ENCODE data around the gene ALDH5A1.

ALDH5A1 gene

DNA sequence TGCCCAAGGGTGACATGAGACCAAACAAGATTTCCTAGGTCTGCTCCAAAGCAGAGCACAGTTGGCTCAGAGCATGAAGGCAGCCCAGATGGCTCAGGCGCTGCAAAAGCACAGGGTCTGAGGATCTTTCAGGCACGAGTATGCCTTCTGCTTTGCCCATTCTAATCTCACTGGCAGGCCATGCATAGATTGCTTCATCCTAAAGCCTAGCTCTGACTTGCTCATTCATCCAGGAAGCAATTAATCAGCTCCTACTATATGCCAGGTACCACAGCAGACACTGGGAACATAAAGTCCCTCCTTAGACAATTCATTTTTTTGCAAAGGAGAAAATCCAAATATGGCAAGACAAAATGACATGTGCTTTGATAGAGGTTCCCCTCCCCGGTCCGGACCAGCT is 36.6 kb upstream of the ALDH5A1 start:
- no peaks in the 10 kb centered on the region for H3K4me1 ChIP-seq (ENCODE audit: control insufficient read depth in 2 of 2, insufficient read depth in 2 of 2, low read length in 2 of 2)
- no peaks in the 10 kb centered on the region for H3K27me3 ChIP-seq (ENCODE audit: control insufficient read depth in 2 of 2, insufficient read depth in 2 of 2, low read length in 2 of 2)
- no peaks in the 10 kb centered on the region for H3K36me3 ChIP-seq (ENCODE audit: control insufficient read depth in 2 of 2, insufficient read depth in 2 of 2, low read length in 2 of 2)
- H3K4me3 ChIP-seq (ENCODE audit: low read length in 2 of 2), result no peak overlapping the region
- H3K27ac ChIP-seq (ENCODE audit: low read depth in 2 of 2, low read length in 2 of 2), result no peak overlapping the region
- no peaks in the 10 kb centered on the region for H3K9me3 ChIP-seq (ENCODE audit: control insufficient read depth in 2 of 2, low read length in 2 of 2)
- no peak overlapping the region for H3K9ac ChIP-seq (ENCODE audit: low read depth in 1 of 2, low read length in 2 of 2)

DNA sequence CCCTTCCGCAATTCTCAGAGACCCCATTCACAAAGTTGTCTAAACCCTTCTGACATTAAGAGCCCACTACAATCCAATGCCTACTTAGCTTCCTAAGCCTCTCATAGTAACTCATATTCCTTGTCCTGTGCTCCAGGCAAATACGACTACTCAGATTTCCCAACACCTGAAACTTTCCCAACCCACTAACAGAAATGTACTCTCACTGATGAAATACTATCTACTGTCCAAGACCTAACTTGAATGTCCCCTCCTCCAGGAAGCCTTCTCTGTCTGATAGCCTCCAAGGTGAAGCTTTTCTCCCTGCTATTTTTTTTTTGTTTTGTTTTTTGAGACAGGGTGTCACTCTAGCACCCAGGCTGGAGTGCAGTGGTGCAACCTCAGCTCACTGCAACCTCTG is 35.8 kb upstream of the ALDH5A1 start:
- no peak overlapping the region for H3K27ac ChIP-seq (ENCODE audit: low read depth in 2 of 2, low read length in 2 of 2)
- no peaks in the 10 kb centered on the region for H3K36me3 ChIP-seq (ENCODE audit: control insufficient read depth in 2 of 2, insufficient read depth in 2 of 2, low read length in 2 of 2)
- no peaks in the 10 kb centered on the region for H3K4me1 ChIP-seq (ENCODE audit: control insufficient read depth in 2 of 2, insufficient read depth in 2 of 2, low read length in 2 of 2)
- no peaks in the 10 kb centered on the region for H3K9me3 ChIP-seq (ENCODE audit: control insufficient read depth in 2 of 2, low read length in 2 of 2)
- H3K27me3 ChIP-seq (ENCODE audit: control insufficient read depth in 2 of 2, insufficient read depth in 2 of 2, low read length in 2 of 2), result no peaks in the 10 kb centered on the region
- H3K4me3 ChIP-seq (ENCODE audit: low read length in 2 of 2), result no peak overlapping the region
- no peak overlapping the region for H3K9ac ChIP-seq (ENCODE audit: low read depth in 1 of 2, low read length in 2 of 2)

DNA sequence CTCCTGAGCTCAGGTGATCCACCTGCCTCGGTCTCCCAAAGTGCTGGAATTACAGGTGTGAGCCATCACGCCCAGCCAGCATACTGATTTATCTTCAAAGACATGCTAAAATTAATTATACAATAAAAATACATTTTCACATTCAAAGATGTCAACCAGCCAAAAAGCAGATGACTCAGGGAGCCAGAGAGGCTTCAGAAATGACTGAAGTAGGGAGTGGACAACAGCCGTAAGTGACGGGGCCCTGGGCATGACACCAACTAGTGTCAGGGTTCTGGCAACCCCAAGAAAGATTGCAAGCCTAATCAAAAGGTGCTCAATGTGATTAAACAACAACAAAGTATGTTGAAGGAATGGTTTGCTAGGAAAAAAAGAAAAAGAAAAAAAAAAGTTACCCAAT is 33.8 kb upstream of the ALDH5A1 start:
- H3K4me3 ChIP-seq (ENCODE audit: low read length in 2 of 2), result no peak overlapping the region
- no peak overlapping the region for H3K27ac ChIP-seq (ENCODE audit: low read depth in 2 of 2, low read length in 2 of 2)
- no peaks in the 10 kb centered on the region for H3K9me3 ChIP-seq (ENCODE audit: control insufficient read depth in 2 of 2, low read length in 2 of 2)
- H3K36me3 ChIP-seq (ENCODE audit: control insufficient read depth in 2 of 2, insufficient read depth in 2 of 2, low read length in 2 of 2), result no peaks in the 10 kb centered on the region
- H3K27me3 ChIP-seq (ENCODE audit: control insufficient read depth in 2 of 2, insufficient read depth in 2 of 2, low read length in 2 of 2), result no peaks in the 10 kb centered on the region
- H3K4me1 ChIP-seq (ENCODE audit: control insufficient read depth in 2 of 2, insufficient read depth in 2 of 2, low read length in 2 of 2), result no peaks in the 10 kb centered on the region
- H3K9ac ChIP-seq (ENCODE audit: low read depth in 1 of 2, low read length in 2 of 2), result no peak overlapping the region

DNA sequence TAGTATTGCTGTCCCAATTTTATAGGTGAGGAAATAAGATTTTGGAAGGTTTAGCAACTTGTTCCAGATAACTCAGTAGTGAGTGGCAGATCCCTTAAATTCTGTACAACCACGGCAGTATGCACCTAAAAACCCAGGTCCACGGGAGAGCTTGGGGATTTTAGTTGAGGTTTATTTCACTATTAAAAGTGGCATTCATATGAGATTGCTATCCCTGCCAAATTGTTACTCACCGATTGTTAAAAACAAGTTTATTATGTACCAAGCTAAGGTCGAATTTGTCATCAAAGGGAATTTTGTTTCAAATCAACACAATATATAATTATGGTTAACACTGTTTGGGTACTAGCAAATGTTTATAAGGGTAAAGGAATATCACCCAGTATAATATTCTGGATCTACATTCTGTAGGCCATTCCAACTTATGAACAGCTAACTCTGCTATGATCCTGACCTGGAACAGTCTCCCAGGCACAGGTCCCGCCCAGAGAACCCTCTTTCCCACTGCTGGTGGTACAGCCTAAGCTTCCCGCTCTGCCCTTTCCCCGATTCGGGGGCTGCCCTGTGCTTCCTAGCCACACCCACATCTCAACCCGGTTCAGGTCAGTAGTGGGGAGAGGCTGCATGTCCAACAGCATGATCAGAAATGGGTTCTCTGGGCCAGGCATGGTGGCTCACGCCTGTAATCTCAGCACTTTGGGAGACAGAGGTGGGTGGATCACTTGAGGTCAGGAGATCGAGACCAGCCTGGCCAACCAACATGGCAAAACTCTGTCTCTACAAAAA is 30.3 kb upstream of the ALDH5A1 start:
- no peaks in the 10 kb centered on the region for H3K27me3 ChIP-seq (ENCODE audit: control insufficient read depth in 2 of 2, insufficient read depth in 2 of 2, low read length in 2 of 2)
- H3K4me3 ChIP-seq (ENCODE audit: low read length in 2 of 2), result no peak overlapping the region
- H3K9ac ChIP-seq (ENCODE audit: low read depth in 1 of 2, low read length in 2 of 2), result no peak overlapping the region
- H3K4me1 ChIP-seq (ENCODE audit: control insufficient read depth in 2 of 2, insufficient read depth in 2 of 2, low read length in 2 of 2), result no peaks in the 10 kb centered on the region
- H3K27ac ChIP-seq (ENCODE audit: low read depth in 2 of 2, low read length in 2 of 2), result no peak overlapping the region
- no peaks in the 10 kb centered on the region for H3K9me3 ChIP-seq (ENCODE audit: control insufficient read depth in 2 of 2, low read length in 2 of 2)
- no peaks in the 10 kb centered on the region for H3K36me3 ChIP-seq (ENCODE audit: control insufficient read depth in 2 of 2, insufficient read depth in 2 of 2, low read length in 2 of 2)

DNA sequence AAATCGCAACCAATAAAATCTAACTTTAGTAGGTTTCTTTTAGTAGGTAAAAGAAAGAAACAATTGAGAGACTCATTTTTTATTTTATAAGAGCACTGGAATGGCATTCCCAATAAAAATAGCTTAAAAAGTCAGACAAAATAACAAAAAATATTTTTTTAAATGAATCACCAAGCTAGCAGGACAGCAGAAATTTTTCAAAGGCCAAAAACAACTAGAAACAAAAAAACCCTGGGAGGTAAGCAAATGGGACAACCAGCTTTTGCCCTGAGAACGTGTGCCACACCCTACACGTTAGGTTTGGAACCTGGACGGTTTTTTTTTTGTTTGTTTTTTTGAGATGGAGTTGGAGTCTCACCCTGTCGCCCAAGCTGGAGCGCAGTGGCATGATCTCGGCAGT is 25.0 kb upstream of the ALDH5A1 start:
- Histone ChIP-seq H3K9me3 (ENCODE audit: control insufficient read depth in 2 of 2, low read length in 2 of 2) (no peaks in the 10 kb centered on the region), H3K4me1 (ENCODE audit: control insufficient read depth in 2 of 2, insufficient read depth in 2 of 2, low read length in 2 of 2) (no peaks in the 10 kb centered on the region), H3K27me3 (ENCODE audit: control insufficient read depth in 2 of 2, insufficient read depth in 2 of 2, low read length in 2 of 2) (no peaks in the 10 kb centered on the region), H3K4me3 (ENCODE audit: low read length in 2 of 2) (no peak overlapping the region), H3K27ac (ENCODE audit: low read depth in 2 of 2, low read length in 2 of 2) (no peak overlapping the region), H3K9ac (ENCODE audit: low read depth in 1 of 2, low read length in 2 of 2) (no peak overlapping the region), H3K36me3 (ENCODE audit: control insufficient read depth in 2 of 2, insufficient read depth in 2 of 2, low read length in 2 of 2) (no peaks in the 10 kb centered on the region)

DNA sequence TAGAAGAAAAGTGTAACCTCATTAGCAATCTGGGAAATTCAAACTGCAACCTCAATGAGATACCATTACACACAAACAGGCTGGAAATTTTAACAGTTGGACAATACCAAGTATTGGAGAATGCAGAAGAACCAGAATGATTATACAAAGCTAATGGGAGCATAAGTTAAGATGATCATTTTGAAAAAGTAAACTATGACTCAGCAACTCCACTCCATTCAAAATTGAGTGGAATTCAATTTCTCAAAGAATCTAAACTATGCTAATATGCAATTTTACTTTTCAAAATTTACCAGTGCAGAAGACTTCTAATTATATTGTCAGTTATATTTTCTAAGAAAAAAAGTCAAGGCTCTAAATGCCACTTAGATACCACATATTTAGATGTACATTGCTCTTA is 22.6 kb upstream of the ALDH5A1 start:
- H3K9me3 ChIP-seq (ENCODE audit: control insufficient read depth in 2 of 2, low read length in 2 of 2), result no peaks in the 10 kb centered on the region
- H3K36me3 ChIP-seq (ENCODE audit: control insufficient read depth in 2 of 2, insufficient read depth in 2 of 2, low read length in 2 of 2), result no peaks in the 10 kb centered on the region
- H3K4me3 ChIP-seq (ENCODE audit: low read length in 2 of 2), result no peak overlapping the region
- H3K27me3 ChIP-seq (ENCODE audit: control insufficient read depth in 2 of 2, insufficient read depth in 2 of 2, low read length in 2 of 2), result no peaks in the 10 kb centered on the region
- H3K4me1 ChIP-seq (ENCODE audit: control insufficient read depth in 2 of 2, insufficient read depth in 2 of 2, low read length in 2 of 2), result no peaks in the 10 kb centered on the region
- H3K27ac ChIP-seq (ENCODE audit: low read depth in 2 of 2, low read length in 2 of 2), result no peak overlapping the region
- H3K9ac ChIP-seq (ENCODE audit: low read depth in 1 of 2, low read length in 2 of 2), result no peak overlapping the region

DNA sequence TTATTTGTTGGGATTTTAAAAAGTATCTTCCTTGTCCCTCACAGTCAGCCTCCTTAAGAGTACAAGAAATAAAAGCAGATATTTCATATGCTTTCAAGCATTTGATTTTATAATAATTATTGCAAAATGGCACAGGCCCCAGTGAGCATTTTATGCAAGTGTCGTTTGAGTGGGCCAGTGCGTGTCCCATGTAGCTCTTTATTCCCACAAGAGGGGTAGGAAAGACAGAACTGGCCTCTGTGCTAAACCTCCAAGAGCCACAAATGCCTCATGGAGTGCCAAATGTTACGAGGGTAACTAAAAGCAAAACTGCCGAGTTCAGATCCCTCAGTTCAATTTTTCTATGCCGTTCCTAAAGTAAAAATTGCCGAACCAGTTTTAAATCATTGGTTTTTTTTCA is 18.1 kb upstream of the ALDH5A1 start:
- Histone ChIP-seq H3K27ac (ENCODE audit: low read depth in 2 of 2, low read length in 2 of 2) (no peak overlapping the region), H3K9me3 (ENCODE audit: control insufficient read depth in 2 of 2, low read length in 2 of 2) (no peaks in the 10 kb centered on the region), H3K27me3 (ENCODE audit: control insufficient read depth in 2 of 2, insufficient read depth in 2 of 2, low read length in 2 of 2) (no peaks in the 10 kb centered on the region), H3K9ac (ENCODE audit: low read depth in 1 of 2, low read length in 2 of 2) (no peak overlapping the region), H3K4me3 (ENCODE audit: low read length in 2 of 2) (no peak overlapping the region), H3K4me1 (ENCODE audit: control insufficient read depth in 2 of 2, insufficient read depth in 2 of 2, low read length in 2 of 2) (no peaks in the 10 kb centered on the region), H3K36me3 (ENCODE audit: control insufficient read depth in 2 of 2, insufficient read depth in 2 of 2, low read length in 2 of 2) (no peaks in the 10 kb centered on the region)

DNA sequence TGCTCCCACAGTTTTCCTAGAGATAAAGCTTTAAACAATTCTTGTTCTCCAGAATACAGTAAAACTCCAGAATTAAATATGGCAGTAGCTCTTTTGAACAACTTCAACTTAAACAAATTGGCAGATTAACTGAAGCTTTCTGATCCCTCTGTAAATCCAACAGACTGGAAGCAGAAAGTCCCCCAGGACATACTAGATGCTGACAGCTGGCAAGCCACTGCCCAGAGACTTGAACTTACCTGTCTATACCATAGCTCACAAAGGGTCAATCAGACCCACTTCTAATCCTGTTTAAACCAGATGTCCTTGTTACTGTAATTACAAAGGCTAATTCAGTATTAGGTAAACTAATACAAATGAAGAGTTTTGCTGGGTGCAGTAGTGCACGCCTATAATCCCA is 17.7 kb upstream of the ALDH5A1 start:
- no peak overlapping the region for H3K27ac ChIP-seq (ENCODE audit: low read depth in 2 of 2, low read length in 2 of 2)
- no peak overlapping the region for H3K9ac ChIP-seq (ENCODE audit: low read depth in 1 of 2, low read length in 2 of 2)
- H3K4me1 ChIP-seq (ENCODE audit: control insufficient read depth in 2 of 2, insufficient read depth in 2 of 2, low read length in 2 of 2), result no peaks in the 10 kb centered on the region
- no peaks in the 10 kb centered on the region for H3K27me3 ChIP-seq (ENCODE audit: control insufficient read depth in 2 of 2, insufficient read depth in 2 of 2, low read length in 2 of 2)
- no peaks in the 10 kb centered on the region for H3K9me3 ChIP-seq (ENCODE audit: control insufficient read depth in 2 of 2, low read length in 2 of 2)
- no peaks in the 10 kb centered on the region for H3K36me3 ChIP-seq (ENCODE audit: control insufficient read depth in 2 of 2, insufficient read depth in 2 of 2, low read length in 2 of 2)
- H3K4me3 ChIP-seq (ENCODE audit: low read length in 2 of 2), result no peak overlapping the region

DNA sequence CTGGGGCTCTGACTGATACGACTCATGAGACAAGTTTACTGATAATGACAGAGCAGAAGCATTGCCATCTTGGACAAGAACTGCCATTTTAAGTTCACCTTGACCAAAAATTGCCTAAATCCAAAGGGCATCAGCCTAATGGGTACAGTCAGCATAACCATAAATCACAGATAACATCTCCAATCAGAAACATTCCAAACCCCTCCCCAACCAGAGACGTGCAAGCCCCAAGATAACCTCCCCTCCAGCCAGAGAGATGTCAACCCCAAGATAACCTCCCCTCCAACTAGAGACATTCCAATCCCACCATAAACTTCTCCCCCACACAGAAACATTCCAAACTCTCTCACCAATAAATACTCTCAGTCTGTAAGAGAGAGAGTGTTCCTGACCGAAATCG is 15.9 kb upstream of the ALDH5A1 start:
- no peaks in the 10 kb centered on the region for H3K4me1 ChIP-seq (ENCODE audit: control insufficient read depth in 2 of 2, insufficient read depth in 2 of 2, low read length in 2 of 2)
- H3K27me3 ChIP-seq (ENCODE audit: control insufficient read depth in 2 of 2, insufficient read depth in 2 of 2, low read length in 2 of 2), result no peaks in the 10 kb centered on the region
- no peak overlapping the region for H3K27ac ChIP-seq (ENCODE audit: low read depth in 2 of 2, low read length in 2 of 2)
- H3K4me3 ChIP-seq (ENCODE audit: low read length in 2 of 2), result no peak overlapping the region
- no peaks in the 10 kb centered on the region for H3K36me3 ChIP-seq (ENCODE audit: control insufficient read depth in 2 of 2, insufficient read depth in 2 of 2, low read length in 2 of 2)
- no peak overlapping the region for H3K9ac ChIP-seq (ENCODE audit: low read depth in 1 of 2, low read length in 2 of 2)
- no peaks in the 10 kb centered on the region for H3K9me3 ChIP-seq (ENCODE audit: control insufficient read depth in 2 of 2, low read length in 2 of 2)

DNA sequence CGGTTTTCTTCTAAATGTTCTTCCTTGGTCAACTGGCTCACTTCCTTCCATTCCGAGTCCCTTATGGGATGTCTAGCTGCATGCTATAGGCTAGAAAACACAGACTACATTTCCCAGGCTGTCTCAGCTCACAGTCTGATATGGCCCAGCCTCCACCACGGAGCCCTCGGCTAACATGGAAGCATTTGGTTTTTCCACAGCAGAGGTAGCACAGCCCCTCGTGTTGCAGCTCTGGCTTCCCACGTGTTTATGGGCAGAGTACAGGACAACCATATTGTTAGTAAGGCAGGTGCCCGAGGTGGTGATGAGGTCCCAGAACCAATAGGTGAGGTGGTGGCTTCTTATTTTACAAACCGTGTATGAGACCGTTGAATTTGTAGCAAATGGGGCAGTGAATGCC is 14.1 kb upstream of the ALDH5A1 start:
- H3K9me3 ChIP-seq (ENCODE audit: control insufficient read depth in 2 of 2, low read length in 2 of 2), result no peaks in the 10 kb centered on the region
- no peak overlapping the region for H3K9ac ChIP-seq (ENCODE audit: low read depth in 1 of 2, low read length in 2 of 2)
- no peaks in the 10 kb centered on the region for H3K27me3 ChIP-seq (ENCODE audit: control insufficient read depth in 2 of 2, insufficient read depth in 2 of 2, low read length in 2 of 2)
- H3K4me3 ChIP-seq (ENCODE audit: low read length in 2 of 2), result no peak overlapping the region
- no peaks in the 10 kb centered on the region for H3K4me1 ChIP-seq (ENCODE audit: control insufficient read depth in 2 of 2, insufficient read depth in 2 of 2, low read length in 2 of 2)
- H3K36me3 ChIP-seq (ENCODE audit: control insufficient read depth in 2 of 2, insufficient read depth in 2 of 2, low read length in 2 of 2), result no peaks in the 10 kb centered on the region
- H3K27ac ChIP-seq (ENCODE audit: low read depth in 2 of 2, low read length in 2 of 2), result no peak overlapping the region

DNA sequence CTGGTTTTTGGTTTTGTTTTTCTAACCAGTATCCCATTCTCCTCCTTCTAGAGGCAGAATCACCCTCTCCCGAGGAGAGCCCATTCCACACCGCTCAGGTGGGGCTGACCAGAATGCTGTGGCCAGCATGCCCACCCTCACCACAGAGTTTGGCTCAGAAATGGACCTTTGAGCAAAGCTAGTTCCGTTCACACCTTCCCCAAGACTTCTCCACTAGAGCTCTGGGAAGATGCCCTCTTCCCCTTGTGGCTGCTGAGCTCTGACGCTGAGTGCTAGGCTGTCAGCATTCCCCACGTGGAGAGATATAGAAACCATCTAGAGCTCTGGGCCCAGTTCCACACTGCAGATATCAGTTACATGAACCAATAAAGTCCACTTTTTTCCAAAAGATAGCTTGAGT is 13.3 kb upstream of the ALDH5A1 start:
- Histone ChIP-seq H3K4me1 (ENCODE audit: control insufficient read depth in 2 of 2, insufficient read depth in 2 of 2, low read length in 2 of 2) (no peaks in the 10 kb centered on the region), H3K36me3 (ENCODE audit: control insufficient read depth in 2 of 2, insufficient read depth in 2 of 2, low read length in 2 of 2) (no peaks in the 10 kb centered on the region), H3K4me3 (ENCODE audit: low read length in 2 of 2) (no peak overlapping the region), H3K27ac (ENCODE audit: low read depth in 2 of 2, low read length in 2 of 2) (no peak overlapping the region), H3K9me3 (ENCODE audit: control insufficient read depth in 2 of 2, low read length in 2 of 2) (no peaks in the 10 kb centered on the region), H3K9ac (ENCODE audit: low read depth in 1 of 2, low read length in 2 of 2) (no peak overlapping the region), H3K27me3 (ENCODE audit: control insufficient read depth in 2 of 2, insufficient read depth in 2 of 2, low read length in 2 of 2) (no peaks in the 10 kb centered on the region)
